HepG2 (cell line): Measurements from ENCODE around the gene ANKRD6. TPM values are rescaled to one million over a fixed set of nuclear protein-coding genes. Genes with fewer than 3 reads are reported as not detected.
A peak's percentile ranks its signal among the peaks of the same experiment; 100 is the strongest.

Experiments used
- ATAC-seq: fragments of 200-7000 bp; cut with Tn5 transposase; 3 replicates; pipeline ENCODE4 v1.9.1; 2020; ENCODE audit warnings: mild to moderate bottlenecking, moderate library complexity
- BruUV-seq: library from RNA; stranded (reverse); fragments of 400-500 nt; replicated peaks from 2 replicates; lab custom pipeline; 2021; lab: Mats Ljungman, UMichigan
- CTCF ChIA-PET: fragments of 300-600 bp; formaldehyde crosslinking; extraction: SDS; loops from one replicate; lab custom pipeline; 2021; ENCODE audit warnings: low total read pairs, inconsistent platforms, low intra/inter-chr PET ratio; lab: Yijun Ruan, JAX
- POLR2A ChIA-PET: fragments of 350-600 bp; sonication (Branson Sonifier 250); formaldehyde crosslinking; loops from one replicate; lab custom pipeline; 2020; ENCODE audit warnings: antibody characterized with exemption, inconsistent platforms; lab: Yijun Ruan, JAX
- DNase-seq: peaks from one replicate; pipeline ENCODE4 v3.0.0-alpha.2; 2015; ENCODE audit warnings: low spot score
- FAIRE-seq: peaks from 3 replicates; lab custom pipeline; 2011; peaks lifted over from hg19 to GRCh38; lab: Jason Lieb, UNC
- H2AFZ ChIP-seq: one replicate; pipeline ENCODE4 v1.6.1; 2011; ENCODE audit warnings: low read length, inconsistent platforms
- H3K27ac ChIP-seq: fragments of 300-600 bp; 3 replicates; pipeline ENCODE4 v1.8.0; 2011; ENCODE audit warnings: mixed run types, mild to moderate bottlenecking, mixed read lengths, low read length, inconsistent platforms; ENCODE audit not compliant: insufficient read depth; ENCODE audit errors: extremely low read length
- H3K27me3 ChIP-seq, 2 experiments: fragments of 200-600 bp in 1 of 2; 2 replicates in 1 of 2; 3 replicates in 1 of 2; pipeline versions ENCODE4 v1.6.0 to v1.8.0; 2011; ENCODE audit warnings: low read length in 2 of 2, mild to moderate bottlenecking in 2 of 2, moderate library complexity in 2 of 2, inconsistent platforms in 1 of 2; ENCODE audit not compliant: insufficient read depth in 2 of 2, control insufficient read depth in 1 of 2
- H3K36me3 ChIP-seq, 2 experiments: fragments of 200-600 bp in 1 of 2; replicated peaks in 1 of 2; 2 replicates in 1 of 2; 3 replicates in 1 of 2; pipeline versions ENCODE4 v1.5.1 to v1.8.0; 2011; ENCODE audit warnings: low read length in 2 of 2, inconsistent platforms in 1 of 2; ENCODE audit not compliant: insufficient read depth in 2 of 2, control insufficient read depth in 1 of 2
- H3K4me1 ChIP-seq: 2 replicates; pipeline ENCODE4 v1.5.1; 2012; ENCODE audit warnings: low read length, inconsistent platforms; ENCODE audit not compliant: insufficient read depth
- H3K4me2 ChIP-seq: 2 replicates; pipeline ENCODE4 v1.6.0; 2011; ENCODE audit warnings: low read depth, low read length, inconsistent platforms
- H3K4me3 ChIP-seq, 3 experiments: fragments of 200-600 bp in 1 of 3; sonication (generic), shearing (Covaris generic) in 1 of 3; replicated peaks in 1 of 3; 2 replicates each; pipeline ENCODE4 v1.5.1; 2011 to 2016; ENCODE audit warnings: low read length in 3 of 3, inconsistent platforms in 2 of 3, low read depth in 2 of 3, mild to moderate bottlenecking in 2 of 3, control low read depth in 1 of 3, mixed read lengths in 1 of 3; ENCODE audit not compliant: insufficient read depth in 1 of 3
- H3K79me2 ChIP-seq: one replicate; pipeline ENCODE4 v1.6.1; 2011; ENCODE audit warnings: low read length, inconsistent platforms; ENCODE audit not compliant: insufficient read depth
- H3K9ac ChIP-seq: 2 replicates; pipeline ENCODE4 v1.6.0; 2011; ENCODE audit warnings: mild to moderate bottlenecking, low read depth, low read length, inconsistent platforms; ENCODE audit not compliant: insufficient read depth
- H3K9me3 ChIP-seq: 2 replicates; pipeline ENCODE4 v1.5.1; 2012; ENCODE audit warnings: mild to moderate bottlenecking, low read length
- H4K20me1 ChIP-seq: 2 replicates; pipeline ENCODE4 v1.6.0; 2011; ENCODE audit warnings: inconsistent platforms, mild to moderate bottlenecking, low read length, moderate library complexity; ENCODE audit not compliant: insufficient read depth
- CBX2 ChIP-seq, 2 experiments: fragments of 200-600 bp in 1 of 2; sonication (generic); formaldehyde crosslinking in 1 of 2; IDR thresholded peaks; 2 replicates each; pipeline versions ENCODE4 v1.7.0 to v1.8.1; 2018 to 2022; ENCODE audit warnings: low read depth in 2 of 2, low read length in 1 of 2, mild to moderate bottlenecking in 1 of 2, missing genetic modification reagents in 1 of 2
- HOMEZ ChIP-seq: IDR thresholded peaks from 2 replicates; pipeline ENCODE4 v1.6.1; 2016; ENCODE audit warnings: low read depth
- MLX ChIP-seq: IDR thresholded peaks from 2 replicates; pipeline ENCODE4 v1.6.1; 2016
- RBM22 ChIP-seq: fragments of 200-400 bp; formaldehyde crosslinking; optimal IDR thresholded peaks from 2 replicates; pipeline ENCODE3; 2017; ENCODE audit warnings: mild to moderate bottlenecking, low read length, moderate library complexity
- ZBED4 ChIP-seq: sonication (generic); formaldehyde crosslinking; IDR thresholded peaks from 2 replicates; pipeline ENCODE4 v1.4.0; 2020; ENCODE audit warnings: missing genetic modification reagents, borderline replicate concordance
- ZBTB39 ChIP-seq: sonication (generic); formaldehyde crosslinking; IDR thresholded peaks from 2 replicates; pipeline ENCODE4 v1.5.0; 2020; ENCODE audit warnings: missing genetic modification reagents
- ZNF570 ChIP-seq: sonication (generic); formaldehyde crosslinking; IDR thresholded peaks from 2 replicates; pipeline ENCODE4 v1.4.0; 2020; ENCODE audit warnings: mild to moderate bottlenecking, missing genetic modification reagents, borderline replicate concordance
- WGBS: methylation state at CpG from one replicate; pipeline ENCODE4 v1.1.6; 2017; ENCODE audit warnings: low lambda C conversion rate; 5-methylcytosine and 5-hydroxymethylcytosine counted together
- in situ Hi-C: cut with HindIII; loops from 2 replicates; pipeline ENCODE4 v1.10.0; 2017; ENCODE audit warnings: low pct_unique_long_range_greater_than_20kb; ENCODE audit not compliant: extremely low pct_ligation_motif_present
- intact Hi-C: fragments of 100-400 bp; cut with micrococcal nuclease; formaldehyde crosslinking; loops from one replicate; pipeline ENCODE4 v1.10.0; 2022; ENCODE audit not compliant: unreplicated experiment
- polyA plus RNA-seq, 8 experiments: library from polyadenylated mRNA; depleted of rRNA in 3 of 8; stranded (reverse) in 7 of 8; unstranded in 1 of 8; fragments of >200 nt; fragmentation: Illumina TruSeq in 4 of 8; extraction: Trizol in 4 of 8; gene quantifications; 2 replicates each; pipeline versions ENCODE4 v1.2.1 to v1.2.3, GENCODE V29; 2011 to 2016; ENCODE audit warnings: low read depth in 4 of 8, missing spikeins in 1 of 8, mixed read lengths in 1 of 8; ENCODE audit not compliant: insufficient read depth in 1 of 8
- total RNA-seq, 5 experiments: library from RNA; depleted of rRNA; stranded (reverse); fragments of >200 nt; fragmentation: Illumina TruSeq; extraction: Trizol; gene quantifications; 2 replicates each; pipeline ENCODE4 v1.2.3, GENCODE V29; 2016; ENCODE audit warnings: low read depth in 1 of 5

Gene ANKRD6
- total and polyA plus RNA-seq, 2 of the 13 experiments (the other 11 are each of a cell fraction or from before 2014, with no cell fraction given), result 0.18 to 0.36 TPM

- Histone ChIP-seq H3K36me3 (peaks cover 21 to 74% of the 10 kb centered on the region in 2 experiments), H3K4me1 (no peaks in the 10 kb centered on the region), H3K27me3 (no peaks in the 10 kb centered on the region), H3K9me3 (no peaks in the 10 kb centered on the region), H3K4me2 (no peak overlapping the region), H3K4me3 (no peak overlapping the region), H3K27ac (no peak overlapping the region), H3K9ac (no peak overlapping the region), H3K79me2 (no peaks in the 10 kb centered on the region), H4K20me1 (no peaks in the 10 kb centered on the region), H2AFZ (no peak overlapping the region)
- ATAC-seq, result no peak
- intact Hi-C loops (no loop called here), in situ Hi-C loops (no loop called here)
- 99% methylated on average over 4 of the region's 4 CpGs for WGBS
- no peak for FAIRE-seq
- peak; percentile 61 for TF ChIP-seq RBM22
- TF ChIP-seq ZNF570, result no peak
- ChIA-PET CTCF (no interaction called here), POLR2A (no interaction called here)
- BruUV-seq, result no TSS peak
- DNase-seq, result no peak
Observed at GRCh38 chr6:89662659-89663223, 229.8 kb downstream of the ANKRD6 start.

- intact Hi-C loops (no loop called here), in situ Hi-C loops (no loop called here)
- Histone ChIP-seq H3K4me1 (no peaks in the 10 kb centered on the region), H2AFZ (no peak overlapping the region), H3K36me3 (peaks cover 10 to 68% of the 10 kb centered on the region in 2 experiments), H3K27me3 (no peaks in the 10 kb centered on the region), H3K4me2 (no peak overlapping the region), H3K79me2 (no peaks in the 10 kb centered on the region), H4K20me1 (no peaks in the 10 kb centered on the region), H3K27ac (no peak overlapping the region), H3K4me3 (no peak overlapping the region), H3K9ac (no peak overlapping the region), H3K9me3 (no peaks in the 10 kb centered on the region)
- WGBS, result over 99% methylated on average over 5 of the region's 5 CpGs
- no peak for FAIRE-seq
- BruUV-seq, result no TSS peak
- ATAC-seq, result no peak
- DNase-seq, result no peak
- CTCF ChIA-PET, result no interaction called here
- POLR2A ChIA-PET, result no interaction called here
- TF ChIP-seq HOMEZ (CRISPR knock-in tag) (no peak), MLX (no peak), ZBTB39 (CRISPR knock-in tag) (no peak), ZBED4 (CRISPR knock-in tag) (no peak), CBX2 (IDR thresholded peaks at IDR 0.05; ENCODE audit: low read depth, low read length) (no peak), CBX2 (CRISPR knock-in tag; IDR thresholded peaks at IDR 0.05; ENCODE audit: low read depth) (no peak)
Observed at GRCh38 chr6:89667872-89668556, 235.1 kb downstream of the ANKRD6 start.
